AG08395 (cell line): ENCODE measurements around the gene KCNH2.

Source experiments
- DNase-seq: peaks from one replicate; pipeline ENCODE4 v3.0.0; 2012; ENCODE audit warnings: mixed read lengths, low spot score

The KCNH2 gene

DNA sequence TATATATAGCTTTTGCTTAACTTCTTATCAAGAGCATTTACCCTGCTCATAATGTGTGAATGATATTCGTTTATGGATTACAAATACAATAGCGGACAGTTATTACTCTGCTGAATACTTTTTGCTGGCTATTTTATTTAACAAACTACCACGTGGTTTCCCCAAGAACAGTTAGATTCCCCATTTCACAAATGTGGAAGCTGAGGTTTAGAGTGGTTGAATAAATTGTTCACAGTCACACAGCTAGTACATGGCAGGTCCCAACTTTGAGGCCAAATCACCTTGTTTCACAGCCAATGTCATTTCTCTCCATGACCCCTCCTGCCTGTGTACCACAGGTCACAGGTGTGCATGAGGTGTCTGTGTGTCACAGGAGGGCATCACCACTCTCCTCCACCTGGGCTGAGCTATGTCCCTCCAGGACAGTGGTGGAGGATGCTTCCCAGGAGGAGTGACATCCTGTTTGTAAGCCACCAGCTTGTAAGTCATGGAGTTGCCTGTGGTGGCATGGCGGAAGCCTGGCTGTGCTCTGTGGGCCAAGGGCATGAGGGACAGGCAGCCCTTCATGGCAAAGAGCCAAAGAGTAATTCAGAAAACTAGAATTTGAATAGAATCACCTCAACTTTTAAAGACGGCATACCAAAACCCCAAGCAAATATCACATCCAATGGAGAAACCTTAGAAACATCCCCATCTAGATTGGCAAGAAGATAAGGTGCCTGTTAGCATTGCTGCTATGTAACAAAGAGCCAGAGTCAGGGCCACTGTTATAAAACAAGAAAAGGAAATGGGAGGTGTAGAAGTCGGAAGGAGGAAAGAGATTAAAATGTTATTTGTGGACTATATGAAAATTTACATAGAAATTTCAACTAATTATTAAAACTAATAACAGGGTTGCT is 73.9 kb downstream of the KCNH2 start:
- DNase-seq, result no peak

DNA sequence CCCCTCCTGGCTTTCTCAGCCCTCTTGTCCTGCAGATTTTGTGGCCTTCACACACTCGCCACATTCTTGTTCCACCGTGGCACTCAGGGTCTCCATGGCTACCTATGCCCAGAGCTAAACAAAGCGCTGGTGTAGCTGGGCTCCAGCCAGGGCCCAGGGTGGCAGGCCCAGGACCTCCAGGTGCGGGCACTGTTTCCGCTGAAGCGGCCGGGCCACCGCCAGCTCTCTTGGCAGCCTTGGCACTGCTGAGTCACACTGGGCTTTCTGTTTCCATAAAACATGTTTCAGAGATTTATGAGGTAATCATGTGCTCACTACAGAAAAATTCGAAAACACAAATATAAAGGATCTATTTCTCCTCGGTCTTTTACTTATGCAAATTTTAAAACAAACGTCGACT is 74.5 kb downstream of the KCNH2 start:
- DNase-seq, result peak; percentile 67

DNA sequence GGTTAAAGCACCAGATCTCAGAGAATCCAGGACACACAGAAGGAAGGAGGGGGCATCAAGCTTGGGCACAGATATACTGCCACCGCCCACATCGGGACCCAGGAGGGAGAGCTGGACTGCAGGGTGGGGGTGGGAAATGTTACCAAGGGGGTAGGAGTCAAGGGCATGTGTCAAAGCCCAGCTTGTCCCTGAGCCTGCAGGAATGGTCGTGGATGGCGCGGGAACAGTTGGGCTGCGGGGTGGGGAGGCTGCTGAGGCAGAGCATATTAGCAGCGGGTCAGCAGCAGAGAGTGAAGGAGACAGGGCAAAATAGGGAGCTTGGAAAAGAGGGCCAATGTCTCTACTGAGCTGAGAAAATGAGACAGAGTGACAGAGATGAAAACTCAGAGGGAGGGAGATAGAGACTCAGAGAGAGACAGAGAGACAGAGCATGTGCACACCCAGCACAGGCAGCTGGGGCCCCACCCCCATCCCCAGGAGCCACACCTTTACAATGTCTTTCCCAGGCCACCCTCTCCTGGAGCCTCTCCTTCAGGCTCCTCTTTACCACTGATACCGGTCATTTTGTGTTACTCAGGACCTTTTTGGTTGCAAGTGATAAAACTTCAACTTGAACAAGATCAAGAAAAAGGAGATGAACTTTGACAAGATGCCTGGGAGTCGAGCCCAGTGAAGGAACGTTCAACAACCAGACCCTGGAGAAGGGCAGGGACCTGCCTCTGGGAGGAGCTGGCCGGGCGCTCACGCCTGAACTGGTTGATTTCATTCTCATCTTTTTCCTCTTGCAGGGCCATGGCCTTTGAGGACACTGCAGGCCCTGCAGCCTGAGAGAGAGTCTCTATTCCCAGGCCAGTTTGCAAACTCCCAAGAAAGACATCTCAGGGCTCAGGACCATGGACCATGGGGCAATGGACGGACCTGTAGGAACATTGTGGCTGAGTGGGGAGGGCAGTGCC is 75.8 kb downstream of the KCNH2 start:
- DNase-seq, result no peak

DNA sequence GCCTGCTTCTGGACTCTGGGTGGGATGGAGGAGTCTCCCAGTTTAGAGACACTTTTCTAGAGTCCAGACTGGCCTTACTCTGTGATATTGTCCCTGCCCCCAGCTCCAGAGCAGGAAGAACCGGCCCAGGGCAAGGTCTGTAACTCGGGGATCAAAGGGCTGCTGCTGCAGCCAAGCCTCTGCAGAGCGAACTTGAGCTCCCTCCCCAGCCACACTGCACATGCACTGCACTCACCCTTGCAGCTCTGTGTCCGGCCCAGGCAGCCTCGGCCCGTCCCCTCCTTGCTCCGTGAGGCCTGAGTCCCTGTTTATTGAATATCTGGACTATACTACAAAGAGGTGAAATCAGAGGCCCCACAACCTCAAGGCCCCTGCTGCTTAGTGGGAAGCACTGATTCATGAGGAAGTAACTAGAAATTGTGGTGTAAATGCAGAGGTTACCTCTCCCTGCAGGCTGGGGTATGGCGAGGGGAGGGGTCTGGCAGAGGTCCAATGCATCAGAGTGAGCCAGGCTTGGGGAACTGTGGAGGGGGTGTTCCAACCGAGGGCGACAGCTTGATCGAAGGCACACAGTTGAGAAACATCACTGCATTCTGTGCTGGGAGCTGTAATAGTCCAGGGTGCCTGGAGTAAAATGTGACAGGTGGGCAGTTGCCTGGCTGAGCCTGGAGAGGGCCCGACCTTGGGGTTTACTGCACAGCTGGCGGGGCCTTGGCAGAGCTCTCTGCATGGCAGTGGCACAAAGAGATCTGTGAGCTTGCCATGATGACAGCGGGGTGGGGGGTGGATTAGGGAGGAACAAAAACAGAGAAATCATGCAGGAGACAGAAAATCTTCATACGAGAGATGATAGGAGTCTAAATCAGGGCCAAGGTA is 76.7 kb downstream of the KCNH2 start:
- no peak for DNase-seq

DNA sequence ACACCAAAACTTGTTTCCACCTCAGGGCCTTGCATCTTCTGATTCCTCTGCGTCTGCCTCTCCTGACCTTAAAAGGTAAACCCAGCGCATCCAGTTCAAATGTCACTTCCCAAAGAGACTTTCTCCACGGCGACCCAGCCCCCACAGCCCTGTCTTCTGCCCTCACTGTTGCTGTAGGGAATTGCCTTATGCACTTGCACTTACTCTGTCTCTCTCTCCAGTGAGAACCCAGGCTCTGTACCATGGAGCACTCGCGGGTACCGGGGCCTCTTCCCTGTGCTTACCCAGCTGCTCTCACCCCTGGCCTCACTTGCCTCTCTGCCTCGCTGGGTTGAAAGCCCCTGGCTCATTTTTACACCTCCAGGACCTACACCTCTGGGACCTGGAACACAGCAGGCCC is 77.4 kb downstream of the KCNH2 start:
- DNase-seq, result no peak

GRCh38 chr7:150898475-150899011 is 79.6 kb downstream of the KCNH2 start:
- DNase-seq, result peak; percentile 78

DNA sequence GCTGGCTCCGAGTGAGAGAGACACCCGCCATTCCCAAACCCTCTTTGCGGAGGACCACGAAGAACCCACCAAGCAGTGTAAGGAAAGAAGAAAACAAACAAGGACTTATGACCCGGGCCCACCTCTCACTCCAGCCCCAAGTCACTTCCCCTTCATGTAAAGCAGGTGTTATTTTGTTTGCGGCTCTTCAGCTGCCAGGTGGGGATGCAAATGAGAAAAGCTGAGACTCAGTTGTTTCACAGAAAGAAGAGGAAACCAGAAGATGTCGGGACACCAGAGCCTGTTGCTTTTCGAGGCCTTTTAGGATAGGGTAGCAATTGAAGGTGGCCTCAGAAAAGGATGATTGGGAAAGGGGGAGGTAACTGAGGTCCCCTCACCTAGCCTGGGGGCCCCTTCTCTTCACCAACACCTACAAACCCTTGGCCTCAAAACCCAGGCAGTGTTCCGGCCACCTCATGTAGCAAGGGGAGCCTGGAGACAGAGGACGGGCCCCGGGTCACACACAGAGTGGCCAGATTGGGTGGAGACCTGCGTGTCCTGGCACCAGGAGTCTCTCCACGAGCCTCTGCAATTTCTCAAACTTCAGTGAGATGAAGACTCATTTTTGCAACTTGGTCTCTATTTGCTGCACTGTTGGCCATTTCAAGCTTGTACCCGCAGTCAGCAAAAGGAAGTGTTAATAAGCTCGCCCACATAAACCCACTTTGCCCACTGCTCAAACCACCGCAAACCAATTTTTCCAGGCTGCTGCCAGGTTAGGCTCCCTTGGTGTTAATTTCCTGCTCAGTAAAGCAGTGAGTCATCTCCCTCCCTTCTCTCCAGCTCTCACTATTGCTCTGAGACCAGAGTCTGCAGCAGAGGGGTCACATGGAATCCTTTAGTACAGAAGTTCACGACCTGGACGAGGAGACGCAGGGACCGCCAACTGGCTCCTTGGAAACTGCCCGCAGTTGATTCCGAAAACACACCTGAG is 80.3 kb downstream of the KCNH2 start:
- DNase-seq, result no peak

- DNase-seq, result no peak
Observed at GRCh38 chr7:150896562-150897209, 81.4 kb downstream of the KCNH2 start.

DNA sequence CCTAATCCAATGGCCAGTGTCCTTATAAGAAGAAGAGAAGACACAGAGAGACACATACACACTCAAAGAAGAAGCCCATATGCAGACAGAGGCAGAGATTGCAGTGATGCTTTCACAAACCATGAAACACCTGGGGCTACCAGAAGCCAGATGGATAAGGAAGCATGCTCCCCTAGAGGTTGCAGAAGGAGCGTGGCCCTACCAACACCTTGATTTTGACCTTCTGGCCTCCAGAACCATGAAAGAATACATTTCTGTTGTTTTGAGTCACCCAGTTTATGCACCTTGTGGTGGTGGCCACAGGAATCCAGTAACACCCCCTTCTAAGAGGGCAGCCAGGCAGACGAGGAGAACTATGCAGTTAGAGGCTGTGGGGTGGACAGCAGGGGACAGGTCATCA is 82.3 kb downstream of the KCNH2 start:
- DNase-seq, result no peak
